A375 (cell line): ENCODE measurements around the gene ARL13A. TPM values are rescaled to one million over a fixed set of nuclear protein-coding genes. Genes with fewer than 3 reads are reported as not detected.

Experiments used
- total RNA-seq: library from RNA; depleted of rRNA; stranded (reverse); fragments of >200 nt; shearing (Covaris generic); gene quantifications from 2 replicates; pipeline ENCODE4 v1.2.3, GENCODE V29; 2014; rRNA removed

ARL13A gene
- not detected in 2 replicates for total RNA-seq

DNA sequence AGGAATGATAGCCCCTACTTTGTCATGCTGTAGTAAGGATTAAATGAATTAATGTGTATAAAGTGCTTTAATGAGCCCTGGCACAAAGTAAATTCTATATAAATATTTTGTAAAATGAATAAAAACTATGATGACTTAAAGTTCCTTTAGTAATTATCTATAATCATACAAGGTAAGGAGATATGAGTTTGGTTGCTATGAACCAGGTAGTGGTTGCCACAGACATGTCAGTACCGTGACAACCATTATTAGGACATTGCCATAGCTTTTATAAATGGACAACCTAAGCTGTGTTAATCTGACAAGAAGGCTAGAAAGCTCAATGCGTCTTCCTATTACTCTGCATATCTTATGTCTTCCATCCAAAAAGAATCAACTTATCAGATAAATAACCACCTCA lies at the start of gene ARL13A:
TSS of gene ARL13A (plus strand) at position 301 of the 400 bp plus-strand sequence. CDS start 3,982 bp downstream, outside the sequence.

DNA sequence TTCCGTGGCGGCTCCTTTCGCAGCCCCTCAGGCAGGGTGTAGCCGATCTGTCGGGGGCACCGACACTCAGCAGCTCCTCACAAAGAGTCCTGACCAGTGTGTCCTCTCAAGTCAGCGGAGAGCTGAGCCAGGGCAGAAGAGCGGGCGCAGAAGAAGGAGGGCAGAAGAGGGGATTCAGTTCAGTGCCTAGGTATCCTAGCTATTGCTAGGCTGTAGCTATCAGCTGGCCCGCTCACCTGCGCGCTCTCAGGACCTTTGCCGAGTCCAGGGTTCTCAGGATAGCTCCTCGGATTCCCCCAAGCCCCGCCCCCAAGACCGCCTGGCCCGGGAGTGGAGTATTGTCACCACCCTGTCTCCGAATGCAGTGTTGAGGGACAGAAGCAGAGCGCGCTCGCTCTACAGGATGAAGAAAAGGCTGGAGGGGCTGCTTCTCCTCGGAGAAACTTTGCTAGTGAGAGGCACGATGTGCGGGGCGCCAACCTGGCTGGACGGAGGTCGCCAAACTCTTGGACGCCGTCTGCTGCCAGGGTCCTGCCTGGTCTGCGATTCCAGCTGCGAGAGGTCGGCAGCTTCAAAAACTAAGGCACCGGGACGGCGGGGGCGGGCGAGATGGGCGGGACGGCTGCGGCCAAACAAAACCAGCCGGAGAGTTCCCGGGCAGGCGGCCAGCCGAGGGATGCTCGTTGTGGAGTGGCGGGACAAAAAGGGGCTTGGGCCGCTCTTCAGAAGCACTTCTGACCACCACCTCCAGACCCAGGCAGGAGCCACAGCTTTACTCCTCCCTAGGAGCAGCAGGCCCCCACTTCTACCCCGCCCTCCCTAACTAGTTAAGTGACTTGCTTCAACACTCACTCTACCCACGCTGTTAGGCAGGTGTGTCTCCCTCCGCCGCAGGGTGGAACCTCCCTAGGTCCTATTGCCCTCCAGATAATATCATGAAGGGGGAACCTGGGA lies 40.6 kb upstream of the ARL13A start, which contains the start of gene XKRX:
TSS of gene XKRX (minus strand) at position 258 of the 954 bp plus-strand sequence. CDS start 613 bp downstream, outside the sequence.

Other genes with a start within 250 kb of the ARL13A start
- 1.3 and 1.8 TPM in 2 replicates for gene SYTL4, start 237.6 kb upstream of the ARL13A start, total RNA-seq
- gene CSTF2, start 149.3 kb upstream of the ARL13A start, total RNA-seq = 46.0 and 49.9 TPM in 2 replicates
- gene NOX1, start 95.3 kb upstream of the ARL13A start, total RNA-seq = not detected in 2 replicates
- gene XKRX, start 40.8 kb upstream of the ARL13A start, total RNA-seq = not detected in 2 replicates
- 7.9 and 9.7 TPM in 2 replicates for gene TRMT2B, start 82.4 kb downstream of the ARL13A start, total RNA-seq
- gene TMEM35A, start 109.2 kb downstream of the ARL13A start, total RNA-seq = not detected in 2 replicates
- gene CENPI, start 128.5 kb downstream of the ARL13A start, total RNA-seq = 6.8 and 7.3 TPM in 2 replicates